Stimulated activated CD8-positive, alpha-beta memory T cell treated with anti-CD3 and anti-CD28 coated beads, Interleukin-4, amount 100 ng/mL, for 24 hours (primary cell): ENCODE data around the gene SENP8.
"Not testable (repeated sequence)": the region's sequence is repeated elsewhere in the genome, so short reads cannot be mapped to it uniquely, and the experiment has no call there.

Experiments used
- DNase-seq: peaks from one replicate; pipeline ENCODE4 v3.0.0-alpha.2; 2020; ENCODE audit warnings: low read depth

The SENP8 gene

DNA sequence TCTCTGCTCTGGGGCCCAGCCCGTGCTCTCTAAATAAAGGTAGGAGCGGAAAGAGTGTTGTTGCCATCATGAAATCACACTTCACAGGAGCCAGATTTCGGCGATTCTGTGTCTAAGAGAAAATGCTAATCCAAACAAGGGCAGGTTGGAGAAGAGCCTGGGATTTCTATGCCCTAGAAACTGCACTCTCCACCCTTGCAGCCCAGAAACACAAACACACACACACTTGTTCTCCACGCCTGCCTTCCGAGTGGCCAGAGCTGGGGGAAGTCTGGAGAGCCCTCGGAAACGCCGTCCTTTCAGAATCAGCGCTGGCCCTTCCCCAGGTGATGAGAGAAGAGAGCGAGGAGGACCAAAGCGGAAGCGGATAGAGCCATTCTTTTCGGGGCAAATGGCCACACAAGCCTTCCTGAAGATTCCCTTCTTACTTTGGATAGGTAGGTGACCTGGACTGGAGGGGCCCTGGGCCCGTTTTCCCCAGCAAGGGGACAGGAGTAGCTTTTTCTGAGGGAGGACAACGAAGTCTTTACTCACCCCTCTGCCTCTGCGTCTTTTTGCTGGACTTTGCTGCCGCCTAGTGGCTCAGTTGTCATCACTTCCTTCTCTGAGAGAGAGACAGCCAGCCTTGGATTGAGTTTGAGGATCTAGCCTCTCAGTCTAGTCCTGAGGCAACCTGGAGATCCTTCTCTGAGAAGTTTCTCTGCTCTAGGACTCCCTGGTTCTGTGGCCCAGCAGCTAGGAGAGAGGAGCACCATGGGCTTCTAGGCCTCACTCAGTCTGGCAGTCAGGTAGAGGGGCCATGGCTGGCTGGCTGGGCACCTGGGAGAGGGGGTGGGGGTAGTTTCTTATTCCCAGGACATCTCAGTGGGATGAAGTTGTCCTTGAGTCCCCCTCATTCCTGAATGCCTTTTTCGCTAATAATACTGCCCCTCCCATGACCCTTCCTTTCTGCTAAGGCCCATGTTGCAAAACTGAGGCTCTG lies 37.7 kb downstream of the SENP8 start:
- DNase-seq, result peak; percentile 68

DNA sequence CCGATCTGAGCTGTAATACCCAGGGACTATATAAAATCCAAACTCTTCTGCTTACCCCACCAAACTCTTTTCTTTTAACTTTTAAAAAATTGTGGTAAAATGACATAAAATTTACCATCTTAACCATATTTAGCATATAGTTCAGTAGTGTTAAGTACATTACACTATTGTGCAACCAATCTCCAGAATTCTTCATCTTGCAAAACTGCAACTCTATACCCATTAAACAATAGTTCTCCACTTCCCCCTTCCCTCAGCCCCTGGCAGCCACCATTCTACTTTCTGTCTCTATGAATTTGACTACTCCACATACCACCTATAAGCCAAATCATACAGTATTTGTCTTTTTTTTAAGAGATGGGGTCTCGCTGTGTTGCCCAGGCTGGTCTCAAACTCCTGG lies 38.7 kb downstream of the SENP8 start:
- DNase-seq, result no peak

DNA sequence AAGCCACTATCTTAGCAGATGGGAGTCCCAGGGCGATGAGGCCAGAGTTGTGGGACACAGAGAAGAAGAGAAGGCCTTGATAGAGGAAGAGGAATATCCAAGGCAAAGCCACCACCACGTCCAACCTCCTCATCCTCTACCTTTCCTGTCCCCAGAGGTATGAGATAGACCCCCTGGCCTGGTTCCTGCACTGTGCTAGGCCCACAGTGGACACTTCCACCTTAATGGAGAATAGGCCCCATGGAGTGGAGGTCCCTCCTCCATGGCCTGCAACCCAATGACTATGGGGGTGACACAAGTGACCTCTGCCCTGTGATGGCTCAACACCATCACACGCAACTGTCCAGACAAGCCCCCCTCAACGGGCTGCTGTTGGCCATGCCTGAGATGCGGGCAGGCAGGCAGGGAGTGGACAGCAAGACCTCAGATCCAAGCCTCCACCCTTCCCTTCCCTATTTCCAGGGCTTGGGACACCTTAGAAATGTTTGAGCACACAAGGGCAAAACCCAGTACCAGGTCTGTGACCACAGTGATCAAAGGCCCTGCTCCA lies 42.6 kb downstream of the SENP8 start:
- no peak for DNase-seq

DNA sequence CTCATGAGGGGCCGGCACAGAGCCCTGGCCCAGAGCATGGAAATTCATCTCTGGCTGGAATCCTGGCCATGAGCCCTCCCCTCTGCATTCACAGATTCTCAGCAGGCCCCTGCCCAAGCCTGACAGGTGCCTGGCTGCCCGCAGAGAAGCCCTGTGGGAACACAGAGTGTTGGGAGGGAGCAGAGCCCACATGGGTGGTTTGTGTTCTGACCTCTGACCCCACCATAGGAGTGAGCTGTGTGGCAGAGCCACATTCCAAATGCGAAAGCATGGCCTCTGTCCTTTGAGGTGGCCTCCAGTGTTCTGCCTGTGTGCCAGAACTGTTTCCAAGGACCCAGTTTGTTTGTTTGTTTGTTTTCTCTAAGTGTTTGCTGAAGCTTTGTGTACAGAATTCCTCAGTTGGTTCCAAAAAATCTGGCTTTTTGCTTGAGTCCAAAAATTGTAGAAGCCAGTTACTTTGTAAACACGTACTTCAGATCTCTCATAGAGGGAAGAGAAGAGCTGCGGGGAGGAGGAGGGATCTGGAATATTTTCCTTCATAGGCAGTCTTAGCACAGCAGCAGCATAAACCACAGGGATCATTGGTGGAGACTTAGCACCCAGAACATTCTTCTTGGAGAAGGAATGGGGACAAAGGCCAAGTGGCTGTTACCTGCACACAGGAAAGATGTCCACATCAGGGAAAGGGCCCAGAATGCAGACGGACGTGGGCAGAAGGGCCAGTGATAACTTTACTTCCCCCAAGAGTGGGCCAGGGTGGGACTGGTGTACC lies 43.3 kb downstream of the SENP8 start:
- DNase-seq, result no peak

DNA sequence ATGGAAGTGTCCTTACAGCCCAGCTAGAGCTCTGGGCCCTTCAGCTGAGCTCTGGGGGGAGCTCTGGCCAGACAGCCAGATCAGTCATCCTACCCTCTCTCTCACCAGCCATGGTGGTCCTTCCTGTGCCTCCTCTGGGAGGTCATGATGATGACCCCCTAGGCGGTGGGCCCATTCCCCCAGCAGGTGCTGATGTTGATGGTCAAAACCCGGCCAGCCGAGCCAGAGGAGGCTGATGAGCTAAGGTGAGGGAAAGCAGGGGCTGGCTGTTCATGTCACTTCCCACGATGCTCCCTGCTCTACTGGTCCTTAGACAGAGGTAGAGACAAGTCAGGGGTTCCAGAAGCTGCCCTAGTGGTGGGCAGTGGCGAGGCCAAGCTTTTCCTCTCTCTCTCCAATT lies 44.4 kb downstream of the SENP8 start:
- DNase-seq, result no peak

DNA sequence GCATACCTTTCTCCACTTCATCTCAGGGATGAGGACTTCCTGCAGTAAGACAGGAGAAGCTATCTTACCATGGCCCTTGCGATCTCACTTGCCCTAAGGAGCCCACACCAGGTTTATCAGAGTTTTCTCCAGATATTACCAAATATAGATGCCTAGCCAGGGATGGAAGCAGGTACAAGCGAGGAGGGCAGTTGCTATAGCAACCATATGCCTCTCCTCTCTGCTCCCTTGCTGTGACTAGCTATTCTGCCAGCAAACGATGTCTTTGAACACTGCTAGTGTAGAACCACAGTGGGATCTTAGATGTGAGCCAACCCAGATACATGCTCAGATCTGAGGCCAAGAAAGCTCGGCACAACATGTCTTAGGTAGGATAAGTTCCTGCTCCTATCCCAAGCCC lies 45.5 kb downstream of the SENP8 start:
- no peak for DNase-seq

DNA sequence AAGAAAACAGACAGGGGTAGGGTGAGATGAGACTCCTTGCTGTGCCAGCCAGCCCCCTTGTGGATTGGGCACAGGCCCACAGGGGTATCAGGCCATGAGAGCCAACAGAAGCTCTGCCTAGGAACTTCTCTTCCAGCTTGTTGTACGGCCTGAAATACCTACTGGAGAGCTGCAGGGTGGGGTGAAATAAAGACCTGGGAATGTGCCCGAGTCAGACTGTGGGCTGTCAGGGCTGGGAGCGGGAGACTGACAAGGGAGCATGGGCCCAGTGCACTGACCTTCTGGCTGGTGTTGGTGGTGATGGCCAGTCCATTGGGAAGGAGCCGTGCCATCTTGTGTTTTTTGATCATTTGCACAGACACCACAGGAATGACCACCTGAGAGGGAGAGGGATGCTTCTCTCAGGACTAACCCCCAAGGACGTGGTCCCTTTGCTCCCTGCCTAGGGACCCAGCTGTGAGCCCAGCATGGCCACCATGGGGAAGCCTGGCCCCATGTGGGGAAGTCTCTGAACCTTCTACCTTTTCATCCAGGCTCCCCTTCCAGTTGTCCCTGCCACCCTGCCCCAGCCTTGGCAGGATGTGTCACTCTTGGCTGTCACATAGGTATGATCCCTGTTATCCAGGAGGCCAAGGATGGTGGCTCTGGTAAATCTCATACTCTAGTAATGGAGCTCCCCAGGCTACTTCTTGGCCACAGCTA lies 48.7 kb downstream of the SENP8 start:
- no peak for DNase-seq

DNA sequence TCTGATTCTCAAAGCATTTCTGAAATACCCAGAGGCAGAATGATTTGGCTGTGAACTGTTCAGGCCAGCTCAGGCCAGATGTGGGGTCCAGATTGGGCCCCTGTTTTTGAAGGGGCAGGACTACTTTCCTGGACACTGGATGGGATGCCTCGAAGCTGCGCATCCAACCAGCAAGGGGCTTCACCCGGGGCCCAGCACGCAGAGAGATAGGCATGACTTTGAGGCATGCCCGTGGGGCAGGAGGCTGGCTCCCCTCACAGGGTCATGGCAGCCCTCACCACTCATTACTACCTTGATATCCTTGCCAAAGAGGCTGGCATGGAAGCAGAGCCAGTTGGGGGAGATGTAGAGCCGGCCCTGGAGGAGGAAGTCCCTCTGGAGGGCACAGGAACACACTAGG lies 49.2 kb downstream of the SENP8 start:
- DNase-seq, result no peak

DNA sequence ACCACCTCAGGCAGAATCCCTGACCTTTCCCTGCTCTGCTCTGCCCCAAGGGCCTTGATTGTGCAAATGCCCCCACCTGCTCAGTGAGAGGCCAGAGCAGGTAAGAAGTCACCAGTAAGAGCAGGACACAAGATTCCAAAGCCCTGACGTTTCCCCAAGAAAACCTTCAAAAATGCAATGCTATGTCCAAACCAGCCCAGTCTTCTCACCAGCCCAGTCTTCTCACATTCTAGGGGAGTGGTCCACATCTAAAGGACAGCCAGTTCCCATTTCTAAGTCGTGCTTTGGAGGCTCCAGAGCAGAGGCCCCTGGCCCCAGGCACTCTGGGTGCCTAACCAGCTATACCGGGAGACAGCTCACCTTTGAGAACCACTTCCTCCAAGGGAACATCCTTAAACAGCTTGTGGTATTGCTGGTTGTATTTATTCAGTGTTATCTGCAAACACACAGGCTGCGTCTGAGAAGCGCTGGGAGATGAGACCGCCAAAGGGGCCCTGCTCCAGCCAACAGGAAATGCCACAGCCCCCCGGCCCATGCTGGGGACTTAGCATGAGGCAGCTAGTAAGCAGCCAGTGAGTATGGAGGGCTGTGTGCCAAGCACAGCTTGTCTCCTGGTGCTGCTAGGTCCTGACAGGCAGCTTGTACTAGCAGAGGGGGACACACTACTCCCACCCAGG lies 50.1 kb downstream of the SENP8 start:
- no peak for DNase-seq

DNA sequence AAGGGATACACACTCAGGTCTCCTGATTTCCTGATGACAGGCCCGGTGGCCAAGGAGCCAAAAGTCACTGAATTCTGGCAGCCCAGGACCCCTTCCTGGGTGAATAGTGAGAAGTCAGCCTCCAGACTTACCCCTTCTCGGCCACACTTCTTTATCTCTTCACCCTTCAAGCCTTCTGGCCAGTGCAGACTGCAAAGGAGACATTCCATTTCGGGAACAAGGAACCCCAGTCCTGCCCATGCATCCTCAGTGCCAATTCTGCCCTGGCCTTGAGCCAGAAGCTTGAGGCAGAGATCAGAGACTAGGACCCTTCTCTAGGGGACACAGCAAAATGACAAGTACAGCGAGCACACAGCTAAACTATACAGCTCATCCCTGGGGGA lies 50.6 kb downstream of the SENP8 start:
- DNase-seq, result no peak

DNA sequence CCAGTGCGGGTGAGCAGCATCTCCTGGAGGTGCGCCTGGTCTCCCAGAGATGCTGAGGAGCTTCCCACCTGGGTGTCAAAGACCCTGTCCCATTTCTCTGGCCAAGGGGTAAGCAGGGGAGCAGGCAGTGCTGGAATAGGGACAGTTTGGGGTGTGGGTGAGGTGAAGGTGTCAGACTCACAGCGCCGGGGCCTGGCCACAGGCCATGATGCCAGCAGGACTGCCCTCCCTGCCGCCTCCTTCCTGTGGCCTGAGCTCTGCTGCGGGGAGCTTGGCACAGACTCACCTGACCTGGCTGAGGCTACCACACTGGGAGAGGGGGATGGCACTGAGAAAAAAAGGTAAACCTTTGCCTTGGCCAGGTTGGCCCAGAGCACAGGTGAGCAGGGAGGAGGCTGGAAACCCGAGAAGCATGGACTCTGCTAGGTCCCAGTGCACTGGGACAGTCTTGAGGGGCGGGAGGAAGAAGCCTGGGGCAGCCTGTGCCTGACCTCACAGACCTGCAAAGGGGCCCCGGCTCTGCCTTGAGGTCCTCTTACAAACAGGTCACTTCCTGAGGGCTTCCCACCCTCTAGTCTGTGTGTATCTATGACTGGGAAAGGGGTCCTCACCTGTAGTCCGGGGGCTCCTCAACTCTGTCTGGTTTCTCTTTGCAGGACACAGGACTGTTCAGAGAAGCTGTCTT lies 51.2 kb downstream of the SENP8 start:
- DNase-seq, result no peak

DNA sequence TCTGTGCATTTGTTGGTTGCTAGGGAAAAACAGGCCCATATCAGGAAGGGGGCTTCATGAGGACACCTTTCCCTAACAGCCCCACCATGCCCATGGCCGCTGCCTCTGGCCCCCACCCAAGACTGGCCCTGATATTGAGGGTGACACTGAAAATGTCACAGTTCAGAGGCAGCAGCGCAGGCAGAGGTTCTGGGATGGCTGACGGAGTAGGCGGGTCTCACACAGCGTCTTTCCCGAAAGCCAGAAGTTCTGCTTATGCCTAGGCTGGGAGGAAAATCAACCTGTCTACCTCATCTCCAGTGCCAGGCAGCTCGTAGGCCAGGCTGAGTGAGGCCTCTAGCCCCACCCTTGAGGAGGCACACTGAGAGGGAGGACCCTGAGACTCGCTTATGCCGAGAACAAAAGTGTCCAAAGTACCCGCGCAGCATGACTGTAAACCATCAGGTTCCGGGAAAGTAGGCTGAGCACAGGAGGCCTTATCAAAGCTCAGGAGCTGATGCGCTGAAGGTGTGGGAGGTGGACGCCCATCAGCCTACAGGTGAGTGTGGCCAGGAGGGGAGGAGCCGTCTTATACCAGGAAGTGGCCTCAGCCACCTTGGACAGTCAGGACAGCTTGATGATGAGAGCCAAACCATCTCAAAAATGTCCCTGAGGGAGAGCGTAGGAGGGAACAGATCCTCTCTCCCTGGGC lies 51.9 kb downstream of the SENP8 start:
- DNase-seq, result no peak

DNA sequence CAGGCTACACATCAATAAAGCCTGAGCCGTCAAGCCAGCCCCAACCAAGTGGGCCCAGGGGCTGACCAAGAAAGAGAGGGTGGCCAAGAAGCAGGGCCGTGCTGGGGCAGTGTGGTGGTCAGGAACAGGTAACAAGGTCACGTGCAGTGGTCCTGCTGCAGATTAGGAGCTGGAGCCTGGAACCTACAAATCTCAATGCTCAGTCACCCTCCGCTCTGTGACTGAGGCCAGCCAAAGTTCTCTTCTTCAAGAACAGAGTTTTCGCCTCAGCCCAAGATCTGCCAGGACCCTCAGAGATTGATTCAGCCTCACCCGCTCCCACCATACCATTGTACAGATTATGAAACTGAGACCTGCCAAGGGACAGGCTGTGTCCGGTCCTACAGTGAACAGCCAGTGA lies 52.5 kb downstream of the SENP8 start:
- DNase-seq, result no peak

DNA sequence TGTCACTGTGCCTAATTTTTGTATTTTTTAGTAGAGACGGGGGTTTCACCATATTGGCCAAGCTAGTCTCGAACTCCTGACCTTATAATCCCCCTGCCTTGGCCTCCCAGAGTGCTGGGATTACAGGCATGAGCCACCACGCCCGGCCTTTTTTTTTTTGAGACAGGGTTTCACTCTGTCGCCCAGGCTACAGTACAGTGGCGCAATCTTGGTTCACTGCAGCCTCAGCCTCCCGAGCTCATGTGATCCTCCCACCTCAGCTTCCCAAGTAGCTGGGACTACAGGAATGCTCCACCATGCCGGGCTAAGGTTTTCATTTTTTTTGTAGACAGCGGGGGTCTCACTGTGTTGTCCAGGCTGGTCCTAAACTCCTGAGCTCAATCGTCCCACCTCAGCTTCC lies 53.8 kb downstream of the SENP8 start:
- not testable (repeated sequence) for DNase-seq

DNA sequence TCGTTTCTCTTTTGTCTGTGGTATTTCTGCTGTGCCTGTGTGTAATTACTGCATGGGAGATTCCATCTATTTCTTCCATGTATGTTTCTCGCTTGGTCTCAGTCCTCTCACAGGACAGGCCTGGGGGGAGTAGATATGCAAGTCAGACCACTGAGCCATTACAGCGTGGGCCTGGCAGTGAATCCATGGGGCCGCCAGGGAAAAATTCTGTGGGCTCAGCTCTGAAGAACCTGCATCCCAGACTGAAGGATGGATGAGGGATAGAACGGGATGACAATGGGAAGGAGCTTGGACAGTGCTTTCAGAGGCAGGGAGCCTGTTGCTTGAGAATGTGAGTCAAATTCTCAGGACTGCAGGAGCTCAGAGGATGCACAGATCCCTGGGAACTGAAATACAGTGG lies 54.6 kb downstream of the SENP8 start:
- no peak for DNase-seq

DNA sequence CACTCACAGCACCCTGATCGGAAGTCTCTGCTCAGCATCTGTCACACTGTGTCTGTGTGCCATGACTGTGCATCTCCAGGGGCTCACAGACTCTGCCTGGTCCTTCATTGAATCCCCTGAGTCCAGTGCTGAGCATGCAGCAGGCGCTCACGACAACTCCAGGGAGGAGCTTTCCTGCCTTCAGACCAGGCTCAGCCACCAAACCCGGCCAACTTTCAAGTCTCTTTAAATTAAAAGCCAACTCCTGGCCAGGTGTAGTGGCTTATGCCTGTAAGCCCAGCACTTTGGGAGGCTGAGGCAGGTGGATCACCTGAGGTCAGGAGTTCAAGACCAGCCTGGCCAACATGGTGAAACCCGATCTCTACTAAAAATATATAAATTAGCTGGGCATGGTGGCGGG lies 55.2 kb downstream of the SENP8 start:
- no peak for DNase-seq

DNA sequence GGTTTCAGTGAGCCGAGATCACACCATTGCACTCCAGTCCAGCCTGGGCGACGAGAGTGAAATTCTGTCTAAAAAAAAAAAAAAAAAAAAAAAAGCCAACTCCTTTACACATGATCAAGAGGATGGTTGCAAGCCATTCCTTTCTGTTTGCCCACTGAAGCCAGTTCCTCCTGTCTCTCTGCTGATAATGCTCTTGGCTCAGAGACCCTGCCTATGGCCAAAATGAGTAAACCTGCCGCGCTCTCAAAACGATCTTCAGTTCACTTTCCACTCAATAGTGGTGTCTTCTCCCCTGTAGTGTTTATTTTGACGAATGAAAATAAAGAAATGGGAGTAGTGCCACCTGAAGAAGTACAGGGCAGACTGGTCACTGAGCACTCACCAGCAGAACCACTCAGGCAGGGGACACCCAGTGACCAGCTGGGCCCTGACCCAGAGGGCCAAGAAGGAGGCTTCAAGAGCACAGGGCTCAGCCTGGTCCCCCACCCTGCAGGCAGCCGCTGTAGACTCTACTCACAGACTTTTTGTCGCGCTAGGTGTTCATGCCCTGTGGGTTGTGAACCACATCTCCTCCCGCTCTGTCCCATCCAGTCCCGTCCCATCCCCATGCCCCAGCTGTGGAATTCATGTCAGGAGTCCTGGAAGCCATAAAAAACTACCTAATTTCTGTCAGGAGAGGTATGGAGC lies 55.8 kb downstream of the SENP8 start:
- no peak for DNase-seq

DNA sequence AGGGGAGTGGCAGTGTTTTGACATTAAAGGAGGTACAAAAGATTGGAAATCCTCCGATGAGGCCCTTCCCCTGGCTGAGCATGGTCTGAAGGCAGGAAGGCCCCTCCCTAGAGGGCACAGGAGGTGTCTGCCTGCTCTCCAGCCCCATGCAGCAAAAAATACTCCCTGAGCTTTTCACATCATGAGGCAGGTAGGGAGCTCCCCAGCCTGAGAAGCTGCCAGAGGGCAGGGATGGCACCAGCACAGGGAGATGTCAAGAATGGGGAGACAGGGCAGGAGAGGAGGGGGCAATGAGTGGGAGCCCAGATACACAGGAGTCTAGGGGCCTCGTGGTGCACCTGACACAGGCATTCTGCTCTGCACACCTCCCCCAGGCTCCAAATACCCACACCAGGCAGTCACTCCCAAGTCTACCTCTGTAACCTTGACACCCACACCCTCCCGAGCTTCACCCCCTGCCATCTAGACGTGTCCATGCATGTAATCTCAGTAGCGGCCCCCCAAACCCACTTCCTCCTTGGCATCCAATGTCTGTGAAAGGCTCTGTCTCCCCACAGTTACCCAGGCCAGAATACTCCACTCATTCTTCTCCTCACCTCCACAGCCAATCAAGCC lies 56.5 kb downstream of the SENP8 start:
- no peak for DNase-seq
